Panc1 (cell line): ENCODE measurements around the gene ARRB2. TPM values are rescaled to one million over a fixed set of nuclear protein-coding genes. Genes with fewer than 3 reads are reported as not detected.
A peak's percentile ranks its signal among the peaks of the same experiment; 100 is the strongest.

Source experiments
- ATAC-seq: fragments of 200-7000 bp; cut with Tn5 transposase; 2 replicates; pipeline ENCODE4 v1.9.1; 2020; ENCODE audit warnings: mild to moderate bottlenecking, moderate library complexity
- Bru-seq: library from RNA; stranded (reverse); fragments of 400-500 nt; gene quantifications from one replicate; lab custom pipeline; 2021; lab: Mats Ljungman, UMichigan
- BruChase-seq, 2 experiments: library from RNA; stranded (reverse); fragments of 400-500 nt; gene quantifications; one replicate each; lab custom pipeline; 2021; lab: Mats Ljungman, UMichigan
- BruUV-seq: library from RNA; stranded (reverse); fragments of 400-500 nt; replicated peaks from 2 replicates; lab custom pipeline; 2021; lab: Mats Ljungman, UMichigan
- CTCF ChIA-PET: fragments of 300-600 bp; sonication (Branson Sonifier 250); formaldehyde crosslinking; loops from one replicate; lab custom pipeline; 2022; ENCODE audit warnings: antibody characterized with exemption; lab: Charles Lee
- POLR2A ChIA-PET: fragments of 300-600 bp; sonication (Branson Sonifier 250); formaldehyde crosslinking; loops from one replicate; lab custom pipeline; 2022; ENCODE audit warnings: antibody characterized with exemption; lab: Charles Lee
- DNase-seq: peaks from one replicate; pipeline ENCODE4 v3.0.0-alpha.2; 2010; ENCODE audit warnings: low read depth, low spot score
- H3K27ac ChIP-seq: 2 replicates; pipeline ENCODE4 v1.5.1; 2011; ENCODE audit warnings: mild to moderate bottlenecking, low read length, inconsistent platforms
- H3K27me3 ChIP-seq: fragments of 200-500 bp; sonication (Bioruptor generic); 2 replicates; pipeline ENCODE4 v1.6.0; 2014; ENCODE audit warnings: low read length, inconsistent platforms; ENCODE audit not compliant: control insufficient read depth, insufficient read depth
- H3K36me3 ChIP-seq: fragments of 200-500 bp; sonication (Bioruptor generic); 2 replicates; pipeline ENCODE4 v1.5.1; 2014; ENCODE audit warnings: inconsistent platforms, mild to moderate bottlenecking, low read length, moderate library complexity; ENCODE audit not compliant: control insufficient read depth, insufficient read depth
- H3K4me1 ChIP-seq: 2 replicates; pipeline ENCODE4 v1.5.1; 2011; ENCODE audit warnings: inconsistent platforms, mild to moderate bottlenecking, low read length, moderate library complexity; ENCODE audit not compliant: control insufficient read depth, insufficient read depth
- H3K4me3 ChIP-seq, 2 experiments: 2 replicates each; pipeline ENCODE4 v1.5.1; 2011 to 2012; ENCODE audit warnings: low read depth in 2 of 2, low read length in 2 of 2, mild to moderate bottlenecking in 2 of 2, inconsistent platforms in 1 of 2, moderate library complexity in 1 of 2
- H3K9me3 ChIP-seq: fragments of 200-500 bp; sonication (Bioruptor generic); 2 replicates; pipeline ENCODE4 v1.5.1; 2014; ENCODE audit warnings: low read depth, mild to moderate bottlenecking, inconsistent platforms, low read length, moderate library complexity; ENCODE audit not compliant: control insufficient read depth, insufficient read depth
- POLR2AphosphoS5 ChIP-seq: IDR thresholded peaks from 2 replicates; pipeline ENCODE4 v1.6.1; 2012; ENCODE audit warnings: mild to moderate bottlenecking, low read depth, low read length, moderate library complexity
- SIN3A ChIP-seq: IDR thresholded peaks from 2 replicates; pipeline ENCODE4 v1.6.1; 2012; ENCODE audit warnings: low read depth, mild to moderate bottlenecking, low read length, moderate library complexity, borderline replicate concordance; ENCODE audit not compliant: insufficient read depth
- TCF7L2 ChIP-seq: IDR thresholded peaks from 2 replicates; pipeline ENCODE4 v1.6.1; 2011; ENCODE audit warnings: mild to moderate bottlenecking, low read depth, low read length, inconsistent platforms
- in situ Hi-C: cut with HindIII; loops from 2 replicates; pipeline ENCODE4 v1.10.0; 2016; ENCODE audit warnings: low sequenced_read_pairs, low pct_unique_long_range_greater_than_20kb
- intact Hi-C: fragments of 100-400 bp; cut with micrococcal nuclease; formaldehyde crosslinking; loops from one replicate; pipeline ENCODE4 v1.10.0; 2022; ENCODE audit not compliant: unreplicated experiment
- long read RNA-seq: library from polyadenylated mRNA; unstranded; transcript quantifications from one replicate; pipeline ENCODE4 v2.0.0, GENCODE V29; 2021; ENCODE audit not compliant: unreplicated experiment
- polyA plus RNA-seq: library from polyadenylated mRNA; unstranded; fragments of >200 nt; gene quantifications from one replicate; pipeline ENCODE4 v1.2.1, GENCODE V29; 2012; ENCODE audit warnings: missing spikeins; ENCODE audit not compliant: insufficient read length
- total RNA-seq: library from RNA; stranded (reverse); gene quantifications from one replicate; pipeline ENCODE4 v1.2.1, GENCODE V29; 2021; ENCODE audit not compliant: unreplicated experiment
- TF ChIP-seq, protein P1 (sequence below): fragments of 450-650 bp; IDR thresholded peaks from 2 replicates; pipeline ENCODE4 v1.5.1; 2017; ENCODE audit warnings: mild to moderate bottlenecking
- TF ChIP-seq, protein P2 (sequence below), 2 experiments: IDR thresholded peaks; 2 replicates each; pipeline ENCODE4 v1.6.1; 2011 to 2012; ENCODE audit warnings: low read depth in 2 of 2, control low read depth in 1 of 2, low read length in 1 of 2, mild to moderate bottlenecking in 1 of 2, moderate library complexity in 1 of 2; ENCODE audit not compliant: insufficient read depth in 1 of 2

Gene ARRB2
- total RNA-seq (39.2 TPM), Bru-seq, nascent RNA (percentile 60 among the genes with signal in this experiment), BruChase-seq, experiment 1, labeled RNA remaining after a 2-hour chase (percentile 72 among the genes with signal in this experiment), BruChase-seq, experiment 2, labeled RNA remaining after a 6-hour chase (percentile 71 among the genes with signal in this experiment)
- polyA plus RNA-seq: 51.6 TPM
- long read RNA-seq, transcript ARRB2-216 (14 exons, 1,348 nt): major isoform, 9 of 31 reads
- long read RNA-seq, transcript ARRB2-201 (15 exons, 1,895 nt): minor isoform, 7 of 31 reads
- long read RNA-seq, partial matches to known transcripts: 3 of 31 reads
- long read RNA-seq, other reads (novel, unspliced or antisense): 11 of 31 reads

DNA sequence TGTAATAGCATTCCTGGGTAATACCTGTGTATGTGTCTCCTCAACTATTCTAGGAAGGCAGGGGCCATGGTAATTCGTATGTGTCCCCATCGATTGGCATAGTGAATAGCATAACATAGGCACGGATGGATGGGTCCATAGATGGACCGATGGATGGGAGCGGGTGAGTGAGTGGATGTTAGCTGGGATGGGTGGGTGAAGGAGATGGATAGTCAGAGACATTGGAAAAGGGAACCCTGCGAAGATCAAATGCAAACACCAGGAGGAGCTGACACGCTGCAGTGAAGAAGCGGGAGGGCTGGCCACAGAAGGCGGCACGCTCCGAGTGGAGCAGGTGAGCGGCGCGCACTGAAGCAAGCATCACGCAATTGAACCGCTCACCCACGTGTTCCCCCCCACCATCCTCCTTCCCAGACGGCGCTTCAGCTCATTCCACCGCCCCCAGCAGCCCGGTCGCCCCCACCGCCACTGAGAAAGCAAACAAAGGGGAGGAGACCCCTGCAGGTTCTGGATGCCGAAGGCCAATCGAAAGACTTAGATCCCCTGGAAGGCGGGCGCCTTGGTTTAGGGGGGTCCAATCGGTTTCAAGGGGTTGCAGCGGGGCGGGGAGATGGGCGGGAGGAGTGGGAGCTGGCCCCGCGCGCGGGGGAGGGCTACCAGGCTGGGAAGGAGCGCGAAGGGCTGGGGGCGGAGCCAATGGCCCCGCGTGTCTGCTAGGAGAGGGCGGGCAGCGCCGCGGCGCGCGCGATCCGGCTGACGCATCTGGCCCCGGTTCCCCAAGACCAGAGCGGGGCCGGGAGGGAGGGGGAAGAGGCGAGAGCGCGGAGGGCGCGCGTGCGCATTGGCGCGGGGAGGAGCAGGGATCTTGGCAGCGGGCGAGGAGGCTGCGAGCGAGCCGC is at the start of gene ARRB2:
ARRB2 (plus strand) TSS at position 839 of the 899 bp plus-strand sequence. CDS start 90 bp downstream, outside the sequence.
- CTCF ChIA-PET: interaction anchor here (1.0 kb wide), 1 partner anchor 80 kb away, joined by 17 read pairs; no protein-coding TSS in a partner anchor
- no peaks in the 10 kb centered on the region for H3K36me3 ChIP-seq
- BruUV-seq: no TSS peak
- TF ChIP-seq, protein P1, sequence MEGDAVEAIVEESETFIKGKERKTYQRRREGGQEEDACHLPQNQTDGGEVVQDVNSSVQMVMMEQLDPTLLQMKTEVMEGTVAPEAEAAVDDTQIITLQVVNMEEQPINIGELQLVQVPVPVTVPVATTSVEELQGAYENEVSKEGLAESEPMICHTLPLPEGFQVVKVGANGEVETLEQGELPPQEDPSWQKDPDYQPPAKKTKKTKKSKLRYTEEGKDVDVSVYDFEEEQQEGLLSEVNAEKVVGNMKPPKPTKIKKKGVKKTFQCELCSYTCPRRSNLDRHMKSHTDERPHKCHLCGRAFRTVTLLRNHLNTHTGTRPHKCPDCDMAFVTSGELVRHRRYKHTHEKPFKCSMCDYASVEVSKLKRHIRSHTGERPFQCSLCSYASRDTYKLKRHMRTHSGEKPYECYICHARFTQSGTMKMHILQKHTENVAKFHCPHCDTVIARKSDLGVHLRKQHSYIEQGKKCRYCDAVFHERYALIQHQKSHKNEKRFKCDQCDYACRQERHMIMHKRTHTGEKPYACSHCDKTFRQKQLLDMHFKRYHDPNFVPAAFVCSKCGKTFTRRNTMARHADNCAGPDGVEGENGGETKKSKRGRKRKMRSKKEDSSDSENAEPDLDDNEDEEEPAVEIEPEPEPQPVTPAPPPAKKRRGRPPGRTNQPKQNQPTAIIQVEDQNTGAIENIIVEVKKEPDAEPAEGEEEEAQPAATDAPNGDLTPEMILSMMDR: peak; percentile 78; the same call in 1 of the 2 replicates
- no peak for TF ChIP-seq TCF7L2
- DNase-seq (peak; percentile 91), ATAC-seq (peak; percentile 95)
- peak within 1 kb of the TSS; percentile 71 for H3K27ac ChIP-seq
- in situ Hi-C loops: no loop called here
- intact Hi-C loops: no loop called here
- peak within 1 kb of the TSS; percentile 56 to 60 for H3K4me3 ChIP-seq
- POLR2A ChIA-PET: no interaction called here
- H3K4me1 ChIP-seq: peaks cover 4% of the 10 kb centered on the region
- H3K27me3 ChIP-seq: no peaks in the 10 kb centered on the region
- no peaks in the 10 kb centered on the region for H3K9me3 ChIP-seq

DNA sequence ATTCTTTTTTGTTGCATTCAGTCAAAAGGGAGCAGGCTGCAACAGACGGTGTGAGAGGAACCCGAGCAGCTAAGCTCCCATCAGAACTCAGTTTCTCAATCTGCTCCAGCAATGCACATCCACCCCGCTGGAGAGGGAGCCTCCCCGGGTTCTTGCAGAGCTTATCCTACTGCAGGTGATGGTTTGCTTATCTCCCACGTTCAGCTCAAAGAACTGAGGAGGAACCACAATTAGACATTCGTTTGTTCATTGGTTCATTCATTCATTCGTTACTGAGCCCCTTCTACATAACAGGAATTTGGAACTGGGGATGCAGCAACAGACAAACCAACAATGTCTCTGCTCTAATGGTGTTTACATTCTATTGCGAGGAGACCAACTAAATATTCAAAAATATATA is 46.7 kb upstream of the ARRB2 start:
- ATAC-seq: no peak
- ChIA-PET POLR2A (no interaction called here), CTCF (no interaction called here)
- no peak for TF ChIP-seq SIN3A
- TF ChIP-seq, protein P2, sequence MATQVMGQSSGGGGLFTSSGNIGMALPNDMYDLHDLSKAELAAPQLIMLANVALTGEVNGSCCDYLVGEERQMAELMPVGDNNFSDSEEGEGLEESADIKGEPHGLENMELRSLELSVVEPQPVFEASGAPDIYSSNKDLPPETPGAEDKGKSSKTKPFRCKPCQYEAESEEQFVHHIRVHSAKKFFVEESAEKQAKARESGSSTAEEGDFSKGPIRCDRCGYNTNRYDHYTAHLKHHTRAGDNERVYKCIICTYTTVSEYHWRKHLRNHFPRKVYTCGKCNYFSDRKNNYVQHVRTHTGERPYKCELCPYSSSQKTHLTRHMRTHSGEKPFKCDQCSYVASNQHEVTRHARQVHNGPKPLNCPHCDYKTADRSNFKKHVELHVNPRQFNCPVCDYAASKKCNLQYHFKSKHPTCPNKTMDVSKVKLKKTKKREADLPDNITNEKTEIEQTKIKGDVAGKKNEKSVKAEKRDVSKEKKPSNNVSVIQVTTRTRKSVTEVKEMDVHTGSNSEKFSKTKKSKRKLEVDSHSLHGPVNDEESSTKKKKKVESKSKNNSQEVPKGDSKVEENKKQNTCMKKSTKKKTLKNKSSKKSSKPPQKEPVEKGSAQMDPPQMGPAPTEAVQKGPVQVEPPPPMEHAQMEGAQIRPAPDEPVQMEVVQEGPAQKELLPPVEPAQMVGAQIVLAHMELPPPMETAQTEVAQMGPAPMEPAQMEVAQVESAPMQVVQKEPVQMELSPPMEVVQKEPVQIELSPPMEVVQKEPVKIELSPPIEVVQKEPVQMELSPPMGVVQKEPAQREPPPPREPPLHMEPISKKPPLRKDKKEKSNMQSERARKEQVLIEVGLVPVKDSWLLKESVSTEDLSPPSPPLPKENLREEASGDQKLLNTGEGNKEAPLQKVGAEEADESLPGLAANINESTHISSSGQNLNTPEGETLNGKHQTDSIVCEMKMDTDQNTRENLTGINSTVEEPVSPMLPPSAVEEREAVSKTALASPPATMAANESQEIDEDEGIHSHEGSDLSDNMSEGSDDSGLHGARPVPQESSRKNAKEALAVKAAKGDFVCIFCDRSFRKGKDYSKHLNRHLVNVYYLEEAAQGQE (IDR thresholded peaks at IDR 0.05; ENCODE audit: insufficient read depth in 1 of 2, low read depth in 2 of 2, low read length in 1 of 2): no peak
- TF ChIP-seq POLR2AphosphoS5: no peak
- TF ChIP-seq, protein P1: no peak
- TF ChIP-seq TCF7L2: no peak
- H3K27ac ChIP-seq: no peak overlapping the region
- H3K4me3 ChIP-seq: no peak overlapping the region
- H3K9me3 ChIP-seq: no peaks in the 10 kb centered on the region
- H3K36me3 ChIP-seq: no peaks in the 10 kb centered on the region
- no peaks in the 10 kb centered on the region for H3K27me3 ChIP-seq
- in situ Hi-C loops (no loop called here), intact Hi-C loops (no loop called here)
- DNase-seq: no peak
- BruUV-seq: no TSS peak
- H3K4me1 ChIP-seq: no peaks in the 10 kb centered on the region
